Left ventricle myocardium inferior (tissue), 1 donor: ENCODE measurements around the gene MFGE8. TPM values are rescaled to one million over a fixed set of nuclear protein-coding genes. Genes with fewer than 3 reads are reported as not detected.

Experiments
- DNase-seq: peaks from one replicate; pipeline ENCODE4 v3.0.0-alpha.2; 2020
- H3K27ac ChIP-seq: fragments of 200-600 bp; replicated peaks from 2 replicates; pipeline ENCODE4 v1.8.0; 2021
- H3K27me3 ChIP-seq: fragments of 200-600 bp; 2 replicates; pipeline ENCODE4 v1.8.0; 2021; ENCODE audit warnings: low read depth
- H3K36me3 ChIP-seq: fragments of 200-600 bp; 2 replicates; pipeline ENCODE4 v1.8.0; 2021
- H3K4me1 ChIP-seq: fragments of 200-600 bp; 2 replicates; pipeline ENCODE4 v1.8.0; 2021
- H3K4me3 ChIP-seq: fragments of 200-600 bp; 2 replicates; pipeline ENCODE4 v1.8.0; 2021; ENCODE audit warnings: mild to moderate bottlenecking, moderate library complexity
- H3K9me3 ChIP-seq: fragments of 200-600 bp; replicated peaks from 2 replicates; pipeline ENCODE4 v1.8.0; 2021
- CTCF ChIP-seq: fragments of 200-600 bp; IDR thresholded peaks from 2 replicates; pipeline ENCODE4 v1.8.0; 2021; ENCODE audit warnings: antibody characterized with exemption, mild to moderate bottlenecking, borderline replicate concordance
- intact Hi-C: fragments of 100-400 bp; cut with micrococcal nuclease; formaldehyde crosslinking; loops from one replicate; pipeline ENCODE4 v1.11.0; 2022
- total RNA-seq: library from RNA; stranded (reverse); fragmentation: NEBNext Ultra II Directional; extraction: Animal tissue kit (Norgen Biotek cat#: 25700); gene quantifications from one replicate; pipeline ENCODE4 v1.2.1, GENCODE V29; 2021
- donor health status: DM: no; HTN: yes; CAD: no; lungs with severe emphysema.

The MFGE8 gene
- total RNA-seq, 1 donor from 2014 or later = 421 TPM

- Histone ChIP-seq H3K27ac (no peak overlapping the region), H3K4me3 (no peak overlapping the region), H3K9me3 (no peaks in the 10 kb centered on the region), H3K27me3 (peaks cover 39% of the 10 kb centered on the region), H3K4me1 (no peaks in the 10 kb centered on the region), H3K36me3 (no peaks in the 10 kb centered on the region)
- DNase-seq = no peak
- TF ChIP-seq CTCF = no peak
- intact Hi-C loops = no loop called here
Observed at GRCh38 chr15:88874275-88874674, 38.9 kb downstream of the MFGE8 start.

GRCh38 chr15:88873786-88874185 lies 39.4 kb downstream of the MFGE8 start:
- Histone ChIP-seq H3K4me3 (no peak overlapping the region), H3K36me3 (no peaks in the 10 kb centered on the region), H3K4me1 (no peaks in the 10 kb centered on the region), H3K9me3 (no peaks in the 10 kb centered on the region), H3K27ac (no peak overlapping the region), H3K27me3 (peaks cover 41% of the 10 kb centered on the region)
- no peak for TF ChIP-seq CTCF
- DNase-seq = no peak
- intact Hi-C loops = no loop called here

GRCh38 chr15:88872706-88873105 lies 40.5 kb downstream of the MFGE8 start:
- no peak for DNase-seq
- peaks cover 46% of the 10 kb centered on the region for H3K27me3 ChIP-seq
- no peak overlapping the region for H3K27ac ChIP-seq
- intact Hi-C loops = no loop called here
- H3K4me1 ChIP-seq = no peaks in the 10 kb centered on the region
- no peak for TF ChIP-seq CTCF
- no peak overlapping the region for H3K4me3 ChIP-seq
- H3K36me3 ChIP-seq = no peaks in the 10 kb centered on the region
- H3K9me3 ChIP-seq = no peaks in the 10 kb centered on the region

- intact Hi-C loops = no loop called here
- no peaks in the 10 kb centered on the region for H3K9me3 ChIP-seq
- peaks cover 46% of the 10 kb centered on the region for H3K27me3 ChIP-seq
- no peaks in the 10 kb centered on the region for H3K4me1 ChIP-seq
- DNase-seq = no peak
- H3K36me3 ChIP-seq = no peaks in the 10 kb centered on the region
- H3K27ac ChIP-seq = no peak overlapping the region
- H3K4me3 ChIP-seq = no peak overlapping the region
- TF ChIP-seq CTCF = no peak
Observed at GRCh38 chr15:88872106-88872505, 41.1 kb downstream of the MFGE8 start.

- Histone ChIP-seq H3K9me3 (no peaks in the 10 kb centered on the region), H3K4me1 (no peaks in the 10 kb centered on the region), H3K4me3 (no peak overlapping the region), H3K27ac (no peak overlapping the region), H3K27me3 (peaks cover 46% of the 10 kb centered on the region), H3K36me3 (no peaks in the 10 kb centered on the region)
- no peak for DNase-seq
- intact Hi-C loops = no loop called here
- no peak for TF ChIP-seq CTCF
Observed at GRCh38 chr15:88871313-88871712, 41.9 kb downstream of the MFGE8 start.

- Histone ChIP-seq H3K36me3 (no peaks in the 10 kb centered on the region), H3K4me3 (no peak overlapping the region), H3K9me3 (no peaks in the 10 kb centered on the region), H3K4me1 (no peaks in the 10 kb centered on the region), H3K27ac (no peak overlapping the region), H3K27me3 (peaks cover 23% of the 10 kb centered on the region)
- no peak for TF ChIP-seq CTCF
- intact Hi-C loops = no loop called here
- DNase-seq = no peak
Observed at GRCh38 chr15:88866295-88866881, 46.8 kb downstream of the MFGE8 start.
